Left hindlimb (tissue), 1 donor: ENCODE data around the gene IFNA21.
"Not testable (repeated sequence)": the region's sequence is repeated elsewhere in the genome, so short reads cannot be mapped to it uniquely, and the experiment has no call there.

ENCODE experiments used
- DNase-seq: peaks from one replicate; pipeline ENCODE4 v3.0.0-alpha.2; 2018

IFNA21 gene

DNA sequence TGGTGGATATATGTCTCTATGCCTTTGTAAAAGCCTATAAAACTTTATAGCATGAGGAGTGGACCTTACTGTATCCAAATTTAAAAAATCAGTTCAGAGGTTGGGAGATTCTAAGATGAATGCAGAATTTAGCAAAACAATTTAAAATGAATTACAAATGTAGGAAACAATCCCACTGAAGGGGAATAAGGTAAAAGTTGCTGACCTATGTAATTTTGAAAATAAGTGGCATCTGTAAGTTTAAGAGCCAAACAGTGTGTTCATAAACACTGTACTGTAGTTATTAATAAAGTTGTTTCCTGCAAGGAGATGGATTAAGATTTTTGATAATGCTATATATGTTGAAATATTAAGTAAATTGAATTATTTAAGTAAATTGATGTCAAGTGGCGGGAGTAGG is 29.4 kb downstream of the IFNA21 start:
- DNase-seq, result no peak

DNA sequence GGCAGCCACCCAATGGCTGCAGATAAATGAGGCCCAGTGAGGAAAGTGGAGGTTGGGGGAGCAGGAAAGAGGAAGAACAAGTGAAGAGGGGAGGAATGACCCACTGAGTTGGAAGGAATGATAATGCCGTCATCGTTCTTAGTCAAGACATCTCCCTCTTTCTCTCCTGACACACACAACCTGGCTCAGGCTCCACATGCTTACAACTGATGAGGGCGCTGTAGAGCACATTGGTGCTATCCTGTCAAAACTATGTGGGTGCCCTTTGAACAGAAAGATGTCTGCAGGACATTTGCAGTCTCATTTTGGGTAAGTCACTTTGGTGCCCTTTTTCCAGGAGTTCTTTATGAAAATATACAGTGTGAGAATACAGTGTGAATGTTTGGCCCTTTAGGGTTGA is 30.7 kb downstream of the IFNA21 start:
- no peak for DNase-seq

DNA sequence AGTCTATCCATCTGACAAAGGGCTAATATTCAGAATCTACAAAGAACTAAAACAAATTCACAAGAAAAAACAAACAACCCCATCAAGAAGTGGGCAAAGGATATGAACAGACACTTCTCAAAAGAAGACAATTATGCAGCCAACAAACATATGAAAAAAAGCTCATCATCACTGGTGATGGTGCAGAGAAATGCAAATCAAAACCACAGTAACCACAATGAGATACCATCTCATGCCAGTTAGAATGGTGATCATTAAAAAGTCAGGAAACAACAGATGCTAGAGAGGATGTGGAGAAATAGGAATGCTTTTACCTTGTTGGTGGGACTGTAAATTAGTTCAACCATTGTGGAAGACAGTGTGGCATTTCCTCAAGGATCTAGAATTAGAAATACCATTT is 38.3 kb downstream of the IFNA21 start:
- not testable (repeated sequence) for DNase-seq

DNA sequence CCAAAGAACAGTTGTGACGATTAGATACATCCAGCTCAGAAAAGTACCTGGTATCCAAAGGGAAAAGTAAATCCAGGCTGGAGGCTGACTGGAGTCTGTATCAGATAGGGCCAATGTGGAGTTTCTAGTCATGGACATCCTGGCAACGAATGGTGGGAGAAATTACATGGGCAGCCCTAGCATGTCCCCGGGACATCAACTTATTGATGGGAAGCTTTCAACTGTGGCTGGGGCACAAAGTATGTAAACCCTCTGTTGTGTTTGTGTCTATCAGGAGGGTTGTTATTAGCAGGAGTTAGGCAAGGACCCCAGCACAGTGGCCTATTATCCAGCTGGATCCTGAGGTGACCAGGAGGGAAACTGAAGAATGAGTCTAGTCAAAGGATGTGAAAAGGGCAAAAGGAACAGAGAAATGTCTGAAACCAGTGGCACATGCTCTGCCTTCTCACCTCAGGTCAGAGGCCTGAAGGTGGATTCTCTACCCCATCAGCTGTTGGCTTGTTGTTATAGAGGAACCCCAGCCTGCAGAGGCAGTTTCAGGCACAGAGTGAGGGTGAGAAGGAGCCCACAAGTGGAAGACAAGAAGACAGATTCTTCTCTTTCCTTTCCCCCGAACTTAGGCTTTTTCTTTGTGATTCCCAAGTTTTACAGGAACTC is 44.7 kb downstream of the IFNA21 start:
- no peak for DNase-seq

DNA sequence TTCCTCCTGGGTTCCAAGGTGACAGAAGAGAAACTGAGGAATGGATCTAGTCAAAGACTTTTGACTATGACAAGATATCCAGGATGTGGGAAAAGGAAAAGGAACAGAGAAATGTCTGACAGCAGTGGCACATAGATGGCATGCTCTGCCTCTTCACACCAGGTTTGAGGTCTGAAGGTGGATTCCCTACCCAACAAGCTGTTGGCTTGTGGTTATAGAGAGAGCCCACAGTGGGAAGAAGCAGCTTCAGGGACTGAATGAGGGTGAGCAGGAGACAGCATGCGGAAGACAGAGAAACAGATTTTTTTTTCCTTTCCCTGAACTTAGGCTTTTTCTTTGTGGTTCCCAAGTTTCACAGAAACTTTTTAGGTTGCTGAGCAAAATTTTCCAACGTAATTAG is 45.4 kb downstream of the IFNA21 start:
- no peak for DNase-seq

DNA sequence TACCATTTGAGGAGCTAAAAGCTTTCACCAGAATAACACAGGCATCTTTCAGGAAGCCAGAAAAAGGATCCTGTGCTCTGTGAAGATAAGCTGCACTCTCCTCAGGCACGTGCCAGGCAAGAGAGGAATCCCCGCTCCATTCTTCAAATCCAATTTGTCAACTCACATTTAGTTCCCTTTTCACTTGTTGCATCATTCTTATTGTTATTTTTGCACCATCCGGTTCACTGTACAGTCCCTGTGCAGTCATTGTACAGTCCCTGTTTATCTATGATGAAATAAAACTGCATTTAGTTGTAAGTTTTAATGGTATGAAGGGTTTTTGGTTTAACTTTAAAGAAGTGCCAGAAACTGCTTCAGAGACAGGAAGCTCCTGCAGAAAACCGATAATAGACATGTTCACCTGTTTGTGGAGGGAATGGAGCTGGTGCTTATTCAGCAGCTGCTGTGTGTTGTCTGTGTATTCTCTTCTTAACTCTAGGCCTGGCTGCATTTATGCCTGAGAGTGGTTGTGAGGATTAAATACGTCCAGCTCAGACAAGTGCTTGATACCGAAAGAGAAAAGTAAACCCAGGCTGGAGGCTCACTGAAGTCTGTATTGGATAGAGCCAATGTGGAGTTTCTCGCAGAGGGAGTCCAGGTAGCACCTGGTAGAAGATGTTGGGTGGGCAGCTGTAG is 47.2 kb downstream of the IFNA21 start:
- DNase-seq, result no peak
